Liver (tissue), 9 donors: Measurements from ENCODE around the gene PDE4D. TPM values are rescaled to one million over a fixed set of nuclear protein-coding genes. Genes with fewer than 3 reads are reported as not detected.
A peak's percentile ranks its signal among the peaks of the same experiment; 100 is the strongest.
"Not testable (repeated sequence)": the region's sequence is repeated elsewhere in the genome, so short reads cannot be mapped to it uniquely, and the experiment has no call there.

ENCODE experiments used
- DNase-seq: peaks from one replicate; pipeline ENCODE4 v3.0.0-alpha.2; 2017; ENCODE audit warnings: low spot score
- H3K27ac ChIP-seq, 2 donors: one replicate each; pipeline ENCODE4 v1.7.0; 2013; ENCODE audit warnings: inconsistent platforms in 2 of 2, low read length in 2 of 2, control low read depth in 1 of 2, low read depth in 1 of 2, mild to moderate bottlenecking in 1 of 2
- H3K27me3 ChIP-seq, 4 donors: one replicate each; pipeline versions ENCODE4 v1.6.1 to v1.7.0; 2013; ENCODE audit warnings: low read length in 3 of 4, inconsistent platforms in 1 of 4, mild to moderate bottlenecking in 1 of 4, moderate library complexity in 1 of 4; ENCODE audit not compliant: control insufficient read depth in 4 of 4, insufficient read depth in 4 of 4
- H3K36me3 ChIP-seq, 4 donors: one replicate each; pipeline versions ENCODE4 v1.6.1 to v1.7.0; 2013; ENCODE audit warnings: low read length in 3 of 4, mild to moderate bottlenecking in 3 of 4, low read depth in 1 of 4, moderate library complexity in 1 of 4; ENCODE audit not compliant: control insufficient read depth in 4 of 4, insufficient read depth in 3 of 4
- H3K4me1 ChIP-seq, 4 donors: one replicate each; pipeline versions ENCODE4 v1.6.1 to v1.7.0; 2013; ENCODE audit warnings: low read length in 3 of 4, mild to moderate bottlenecking in 3 of 4, moderate library complexity in 1 of 4; ENCODE audit not compliant: control insufficient read depth in 4 of 4, insufficient read depth in 4 of 4
- H3K4me3 ChIP-seq, 3 donors: one replicate each; pipeline versions ENCODE4 v1.6.1 to v1.7.0; 2013; ENCODE audit warnings: low read length in 3 of 3, control low read depth in 1 of 3, low read depth in 1 of 3, mild to moderate bottlenecking in 1 of 3
- H3K9ac ChIP-seq, 2 donors: one replicate each; pipeline ENCODE4 v1.7.0; 2013; ENCODE audit warnings: low read length in 2 of 2, mild to moderate bottlenecking in 2 of 2, moderate library complexity in 2 of 2, control low read depth in 1 of 2, low read depth in 1 of 2
- H3K9me3 ChIP-seq, 4 donors: one replicate each; pipeline versions ENCODE4 v1.6.1 to v1.7.0; 2013; ENCODE audit warnings: low read length in 3 of 4; ENCODE audit not compliant: control insufficient read depth in 4 of 4
- EGR1 ChIP-seq, 2 donors: IDR thresholded peaks; 2 replicates each; pipeline ENCODE4 v1.6.1; 2016 to 2018; ENCODE audit warnings: antibody characterized with exemption in 2 of 2, low read depth in 2 of 2
- FOXA1 ChIP-seq: IDR thresholded peaks from 2 replicates; pipeline ENCODE4 v1.6.1; 2016; ENCODE audit warnings: antibody characterized with exemption
- FOXA2 ChIP-seq: IDR thresholded peaks from 2 replicates; pipeline ENCODE4 v1.6.1; 2016; ENCODE audit warnings: antibody characterized with exemption
- GABPA ChIP-seq, 2 donors: IDR thresholded peaks in 1 of 2; conservative IDR thresholded peaks in 1 of 2; 2 replicates each; pipeline ENCODE4 v1.6.1; 2016; ENCODE audit warnings: antibody characterized with exemption in 2 of 2, mild to moderate bottlenecking in 1 of 2, moderate library complexity in 1 of 2
- HNF4A ChIP-seq, 2 donors: conservative IDR thresholded peaks; 2 replicates each; pipeline ENCODE4 v1.6.1; 2016; ENCODE audit warnings: antibody characterized with exemption in 2 of 2, mild to moderate bottlenecking in 2 of 2
- HNF4G ChIP-seq: IDR thresholded peaks from 2 replicates; pipeline ENCODE4 v1.6.1; 2016; ENCODE audit warnings: antibody characterized with exemption
- JUND ChIP-seq, 2 donors: IDR thresholded peaks; 2 replicates each; pipeline ENCODE4 v1.6.1; 2016; ENCODE audit warnings: antibody characterized with exemption in 2 of 2
- RAD21 ChIP-seq, 2 donors: IDR thresholded peaks; 2 replicates each; pipeline ENCODE4 v1.6.1; 2016; ENCODE audit warnings: antibody characterized with exemption in 2 of 2, mild to moderate bottlenecking in 2 of 2
- RXRA ChIP-seq, 2 donors: IDR thresholded peaks; 2 replicates each; pipeline ENCODE4 v1.6.1; 2017 to 2018; ENCODE audit warnings: antibody characterized with exemption in 2 of 2, mild to moderate bottlenecking in 1 of 2
- SP1 ChIP-seq: IDR thresholded peaks from 2 replicates; pipeline ENCODE4 v1.6.1; 2018; ENCODE audit warnings: antibody characterized with exemption, mild to moderate bottlenecking
- TAF1 ChIP-seq: conservative IDR thresholded peaks from 2 replicates; pipeline ENCODE4 v1.6.1; 2016; ENCODE audit warnings: antibody characterized with exemption, mild to moderate bottlenecking
- WGBS: extraction: QIAGEN DNeasy Blood & Tissue Kit; methylation state at CpG from one replicate; pipeline ENCODE4 v1.1.7; 2013; 5-methylcytosine and 5-hydroxymethylcytosine counted together
- polyA plus RNA-seq, 2 donors: library from polyadenylated mRNA; stranded (reverse) in 1 of 2; unstranded in 1 of 2; fragments of 200-250 nt in 1 of 2; fragments of >200 nt in 1 of 2; fragmentation: Nextera tagmentation in 1 of 2; extraction: Ambion mirVana in 1 of 2; gene quantifications; one replicate each; pipeline versions ENCODE4 v1.2.1 to v1.2.3, GENCODE V29; 2013 to 2015
- total RNA-seq, 2 donors: library from RNA; depleted of rRNA; stranded (reverse); fragments of >200 nt; gene quantifications; one replicate each; pipeline ENCODE4 v1.2.3, GENCODE V29; 2014
- TF ChIP-seq, protein P1 (sequence below): IDR thresholded peaks from 2 replicates; pipeline ENCODE4 v1.6.1; 2016; ENCODE audit warnings: antibody characterized with exemption, mild to moderate bottlenecking
- TF ChIP-seq, protein P2 (sequence below): IDR thresholded peaks from 2 replicates; pipeline ENCODE4 v1.6.1; 2016; ENCODE audit warnings: antibody characterized with exemption
- TF ChIP-seq, protein P3 (sequence below): IDR thresholded peaks from 2 replicates; pipeline ENCODE4 v1.6.1; 2016; ENCODE audit warnings: antibody characterized with exemption
- donor health status: healthy.
- donor health status: healthy.
- donor health status: healthy.
- donor health status: healthy.
- donor health status: healthy.

Gene PDE4D
- total and polyA plus RNA-seq, 4 donors, result 0.67 to 11.9 (median 6.5) TPM

DNA sequence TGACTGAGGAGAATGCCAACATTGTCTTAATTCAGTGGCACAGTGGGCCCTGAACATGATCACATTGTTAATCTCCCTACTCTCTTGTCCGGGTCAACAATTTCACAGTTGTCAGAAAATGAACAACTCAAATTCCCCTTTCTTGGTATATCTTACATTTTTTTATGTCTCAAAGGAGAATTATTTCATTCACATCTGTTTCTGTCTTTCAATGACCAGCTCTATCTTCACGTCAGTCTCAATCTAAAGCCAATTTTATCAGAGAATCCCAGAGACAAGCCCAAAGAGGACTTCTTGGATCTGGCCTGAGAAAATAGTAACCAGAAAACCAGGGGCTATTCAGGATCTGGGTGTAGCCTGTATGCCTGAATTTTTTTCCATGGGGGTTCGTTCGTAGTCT lies 477.5 kb downstream of the PDE4D start:
- Histone ChIP-seq H3K36me3 (no peaks in the 10 kb centered on the region), H3K4me3 (no peak overlapping the region), H3K9me3 (no peaks in the 10 kb centered on the region), H3K27me3 (no peaks in the 10 kb centered on the region), H3K4me1 (peaks cover 0 to 8% (median 4%) of the 10 kb centered on the region in 4 donors), H3K27ac (no peak overlapping the region), H3K9ac (no peak overlapping the region)
- TF ChIP-seq, protein P1, sequence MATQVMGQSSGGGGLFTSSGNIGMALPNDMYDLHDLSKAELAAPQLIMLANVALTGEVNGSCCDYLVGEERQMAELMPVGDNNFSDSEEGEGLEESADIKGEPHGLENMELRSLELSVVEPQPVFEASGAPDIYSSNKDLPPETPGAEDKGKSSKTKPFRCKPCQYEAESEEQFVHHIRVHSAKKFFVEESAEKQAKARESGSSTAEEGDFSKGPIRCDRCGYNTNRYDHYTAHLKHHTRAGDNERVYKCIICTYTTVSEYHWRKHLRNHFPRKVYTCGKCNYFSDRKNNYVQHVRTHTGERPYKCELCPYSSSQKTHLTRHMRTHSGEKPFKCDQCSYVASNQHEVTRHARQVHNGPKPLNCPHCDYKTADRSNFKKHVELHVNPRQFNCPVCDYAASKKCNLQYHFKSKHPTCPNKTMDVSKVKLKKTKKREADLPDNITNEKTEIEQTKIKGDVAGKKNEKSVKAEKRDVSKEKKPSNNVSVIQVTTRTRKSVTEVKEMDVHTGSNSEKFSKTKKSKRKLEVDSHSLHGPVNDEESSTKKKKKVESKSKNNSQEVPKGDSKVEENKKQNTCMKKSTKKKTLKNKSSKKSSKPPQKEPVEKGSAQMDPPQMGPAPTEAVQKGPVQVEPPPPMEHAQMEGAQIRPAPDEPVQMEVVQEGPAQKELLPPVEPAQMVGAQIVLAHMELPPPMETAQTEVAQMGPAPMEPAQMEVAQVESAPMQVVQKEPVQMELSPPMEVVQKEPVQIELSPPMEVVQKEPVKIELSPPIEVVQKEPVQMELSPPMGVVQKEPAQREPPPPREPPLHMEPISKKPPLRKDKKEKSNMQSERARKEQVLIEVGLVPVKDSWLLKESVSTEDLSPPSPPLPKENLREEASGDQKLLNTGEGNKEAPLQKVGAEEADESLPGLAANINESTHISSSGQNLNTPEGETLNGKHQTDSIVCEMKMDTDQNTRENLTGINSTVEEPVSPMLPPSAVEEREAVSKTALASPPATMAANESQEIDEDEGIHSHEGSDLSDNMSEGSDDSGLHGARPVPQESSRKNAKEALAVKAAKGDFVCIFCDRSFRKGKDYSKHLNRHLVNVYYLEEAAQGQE, result no peak
- TF ChIP-seq JUND (IDR thresholded peaks at IDR 0.05), result no peak
- no peak for TF ChIP-seq FOXA2
- no peak for TF ChIP-seq RXRA (IDR thresholded peaks at IDR 0.05)
- TF ChIP-seq, protein P2, sequence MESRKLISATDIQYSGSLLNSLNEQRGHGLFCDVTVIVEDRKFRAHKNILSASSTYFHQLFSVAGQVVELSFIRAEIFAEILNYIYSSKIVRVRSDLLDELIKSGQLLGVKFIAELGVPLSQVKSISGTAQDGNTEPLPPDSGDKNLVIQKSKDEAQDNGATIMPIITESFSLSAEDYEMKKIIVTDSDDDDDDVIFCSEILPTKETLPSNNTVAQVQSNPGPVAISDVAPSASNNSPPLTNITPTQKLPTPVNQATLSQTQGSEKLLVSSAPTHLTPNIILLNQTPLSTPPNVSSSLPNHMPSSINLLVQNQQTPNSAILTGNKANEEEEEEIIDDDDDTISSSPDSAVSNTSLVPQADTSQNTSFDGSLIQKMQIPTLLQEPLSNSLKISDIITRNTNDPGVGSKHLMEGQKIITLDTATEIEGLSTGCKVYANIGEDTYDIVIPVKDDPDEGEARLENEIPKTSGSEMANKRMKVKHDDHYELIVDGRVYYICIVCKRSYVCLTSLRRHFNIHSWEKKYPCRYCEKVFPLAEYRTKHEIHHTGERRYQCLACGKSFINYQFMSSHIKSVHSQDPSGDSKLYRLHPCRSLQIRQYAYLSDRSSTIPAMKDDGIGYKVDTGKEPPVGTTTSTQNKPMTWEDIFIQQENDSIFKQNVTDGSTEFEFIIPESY, result no peak
- TF ChIP-seq GABPA (IDR thresholded peaks at IDR 0.05 in 1 of 2, conservative IDR thresholded peaks at IDR 0.05 in 1 of 2), result no peak
- TF ChIP-seq, protein P3, sequence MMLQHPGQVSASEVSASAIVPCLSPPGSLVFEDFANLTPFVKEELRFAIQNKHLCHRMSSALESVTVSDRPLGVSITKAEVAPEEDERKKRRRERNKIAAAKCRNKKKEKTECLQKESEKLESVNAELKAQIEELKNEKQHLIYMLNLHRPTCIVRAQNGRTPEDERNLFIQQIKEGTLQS, result no peak
- TF ChIP-seq TAF1, result no peak
- TF ChIP-seq EGR1 (IDR thresholded peaks at IDR 0.05; ENCODE audit: low read depth in 2 of 2), result no peak
- no peak for TF ChIP-seq FOXA1
- TF ChIP-seq SP1, result no peak
- TF ChIP-seq RAD21 (IDR thresholded peaks at IDR 0.05), result no peak
- DNase-seq, result no peak
- 90% methylated on average over 4 of the region's 4 CpGs for WGBS

DNA sequence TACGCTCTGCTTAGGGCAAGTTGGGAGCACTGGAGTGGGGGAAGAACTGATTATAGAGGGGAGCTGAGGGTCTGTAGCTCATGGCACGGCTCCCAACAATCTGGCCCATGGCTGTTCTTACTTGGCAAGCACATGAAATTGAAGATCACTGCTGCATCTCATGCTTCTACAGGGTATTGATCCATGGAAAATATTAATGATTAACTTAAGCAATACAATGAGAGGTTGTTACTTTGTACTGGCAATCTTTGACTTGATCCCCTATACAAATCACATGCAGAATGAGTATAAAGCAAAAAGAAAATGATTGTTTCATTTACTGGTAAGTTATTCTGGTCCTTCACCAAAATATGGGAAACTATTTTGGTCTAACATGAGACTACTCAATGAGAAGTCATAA lies 481.1 kb downstream of the PDE4D start:
- 60% methylated on average over 2 of the region's 2 CpGs for WGBS
- DNase-seq, result no peak
- TF ChIP-seq RXRA (IDR thresholded peaks at IDR 0.05) (peak in 1 of 2 donors; percentile 40), EGR1 (IDR thresholded peaks at IDR 0.05; ENCODE audit: low read depth in 2 of 2) (peak in 1 of 2 donors; percentile 54), HNF4A (conservative IDR thresholded peaks at IDR 0.05) (peak; percentile 3 to 71), SP1 (peak; percentile 63), FOXA1 (no peak), HNF4G (peak; percentile 11), FOXA2 (no peak)
- TF ChIP-seq, protein P3, result peak; percentile 17

DNA sequence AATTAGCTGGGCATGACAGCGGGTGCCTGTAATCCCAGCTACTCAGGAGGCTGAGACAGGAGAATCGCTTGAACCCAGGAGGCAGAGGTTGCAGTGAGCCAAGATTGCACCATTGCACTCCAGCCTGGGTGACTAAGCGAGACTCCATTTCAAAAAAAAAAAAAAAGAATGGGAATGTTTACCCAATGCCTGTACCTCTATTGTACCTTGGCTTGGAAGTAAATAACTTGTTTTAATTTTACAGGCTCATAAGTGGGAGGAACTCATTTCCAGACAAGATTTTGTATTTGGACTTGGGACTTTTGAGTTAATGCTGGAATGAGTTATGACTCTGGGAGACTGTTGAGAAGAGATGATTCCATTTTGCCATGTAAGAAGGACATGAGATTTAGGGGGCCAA lies 484.5 kb downstream of the PDE4D start:
- H3K4me3 ChIP-seq, H3K9me3 ChIP-seq, H3K27ac ChIP-seq, H3K27me3 ChIP-seq, H3K36me3 ChIP-seq, H3K4me1 ChIP-seq, DNase-seq, H3K9ac ChIP-seq: not testable (repeated sequence)
- WGBS, result 96% methylated on average over 3 of the region's 3 CpGs

More for the DNA sequence above, 481.1 kb downstream of the PDE4D start:
- Histone ChIP-seq H3K4me3 (no peak overlapping the region), H3K27ac (no peak overlapping the region), H3K9me3 (no peaks in the 10 kb centered on the region), H3K27me3 (no peaks in the 10 kb centered on the region), H3K9ac (no peak overlapping the region), H3K36me3 (no peaks in the 10 kb centered on the region), H3K4me1 (peaks cover 0 to 8% (median 4%) of the 10 kb centered on the region in 4 donors)
